ENCODE measurements around the gene PALLD.

PALLD gene

GRCh38 chr4:168643111-168643795, 146.4 kb downstream of the PALLD start:
- H3K4me3 ChIP-seq (ENCODE audit: low read depth, low read length, poor library complexity, severe bottlenecking): no peak overlapping the region
- TF ChIP-seq EZH2 (IDR thresholded peaks at IDR 0.05; ENCODE audit: borderline replicate concordance, low read length): no peak
- TF ChIP-seq CTCF (IDR thresholded peaks at IDR 0.05; ENCODE audit: low read length): no peak
- H3K9me2 ChIP-seq (ENCODE audit: low read depth, low read length): no peaks in the 10 kb centered on the region
- H3K27me3 ChIP-seq (ENCODE audit: insufficient read depth, low read length): no peaks in the 10 kb centered on the region
- H3F3A ChIP-seq (ENCODE audit: insufficient read depth, low read length): no peaks in the 10 kb centered on the region
- H3K4me2 ChIP-seq (ENCODE audit: low read length): no peak overlapping the region
- H3K27ac ChIP-seq (ENCODE audit: low read depth, low read length, poor library complexity, severe bottlenecking): no peak overlapping the region
- H4K20me1 ChIP-seq (ENCODE audit: insufficient read depth, low read length): no peaks in the 10 kb centered on the region
- H3K79me2 ChIP-seq (ENCODE audit: insufficient read depth, low read length): no peaks in the 10 kb centered on the region
- H3K9ac ChIP-seq (ENCODE audit: low read length): no peak overlapping the region
- no peaks in the 10 kb centered on the region for H3K36me3 ChIP-seq (ENCODE audit: insufficient read depth, low read length)
- H2AFZ ChIP-seq (ENCODE audit: low read length): no peak overlapping the region
- H3K4me1 ChIP-seq (ENCODE audit: insufficient read depth, low read length, severe bottlenecking): no peaks in the 10 kb centered on the region
- H3K9me3 ChIP-seq (ENCODE audit: low read length): no peaks in the 10 kb centered on the region

GRCh38 chr4:168643796-168644159, 146.9 kb downstream of the PALLD start:
- H3K4me3 ChIP-seq (ENCODE audit: low read depth, low read length, poor library complexity, severe bottlenecking): no peak overlapping the region

GRCh38 chr4:168646001-168646768, 149.3 kb downstream of the PALLD start:
- no peaks in the 10 kb centered on the region for H3K36me3 ChIP-seq (ENCODE audit: insufficient read depth, low read length)
- no peaks in the 10 kb centered on the region for H3K9me2 ChIP-seq (ENCODE audit: low read depth, low read length)
- no peak overlapping the region for H3K4me2 ChIP-seq (ENCODE audit: low read length)
- H3K79me2 ChIP-seq (ENCODE audit: insufficient read depth, low read length): no peaks in the 10 kb centered on the region
- H4K20me1 ChIP-seq (ENCODE audit: insufficient read depth, low read length): no peaks in the 10 kb centered on the region
- no peaks in the 10 kb centered on the region for H3K4me1 ChIP-seq (ENCODE audit: insufficient read depth, low read length, severe bottlenecking)
- no peaks in the 10 kb centered on the region for H3K9me3 ChIP-seq (ENCODE audit: low read length)
- H3K4me3 ChIP-seq (ENCODE audit: low read depth, low read length, poor library complexity, severe bottlenecking): no peak overlapping the region
- no peak overlapping the region for H3K27ac ChIP-seq (ENCODE audit: low read depth, low read length, poor library complexity, severe bottlenecking)
- TF ChIP-seq CTCF (IDR thresholded peaks at IDR 0.05; ENCODE audit: low read length) (no peak), EZH2 (IDR thresholded peaks at IDR 0.05; ENCODE audit: borderline replicate concordance, low read length) (no peak)
- H3F3A ChIP-seq (ENCODE audit: insufficient read depth, low read length): no peaks in the 10 kb centered on the region
- H3K27me3 ChIP-seq (ENCODE audit: insufficient read depth, low read length): no peaks in the 10 kb centered on the region
- no peak overlapping the region for H2AFZ ChIP-seq (ENCODE audit: low read length)
- no peak overlapping the region for H3K9ac ChIP-seq (ENCODE audit: low read length)

More at GRCh38 chr4:168643796-168644159, 146.9 kb downstream of the PALLD start:
- no peak for TF ChIP-seq CTCF (IDR thresholded peaks at IDR 0.05; ENCODE audit: low read length)
- no peak for TF ChIP-seq EZH2 (IDR thresholded peaks at IDR 0.05; ENCODE audit: borderline replicate concordance, low read length)
- Histone ChIP-seq H3K36me3 (ENCODE audit: insufficient read depth, low read length) (no peaks in the 10 kb centered on the region), H3K27me3 (ENCODE audit: insufficient read depth, low read length) (no peaks in the 10 kb centered on the region), H3K9me3 (ENCODE audit: low read length) (no peaks in the 10 kb centered on the region), H3F3A (ENCODE audit: insufficient read depth, low read length) (no peaks in the 10 kb centered on the region), H3K4me2 (ENCODE audit: low read length) (no peak overlapping the region), H3K79me2 (ENCODE audit: insufficient read depth, low read length) (no peaks in the 10 kb centered on the region), H4K20me1 (ENCODE audit: insufficient read depth, low read length) (no peaks in the 10 kb centered on the region), H3K9me2 (ENCODE audit: low read depth, low read length) (no peaks in the 10 kb centered on the region), H3K27ac (ENCODE audit: low read depth, low read length, poor library complexity, severe bottlenecking) (no peak overlapping the region), H3K4me1 (ENCODE audit: insufficient read depth, low read length, severe bottlenecking) (no peaks in the 10 kb centered on the region), H3K9ac (ENCODE audit: low read length) (no peak overlapping the region), H2AFZ (ENCODE audit: low read length) (no peak overlapping the region)
